K562 (cell line): ENCODE data around the gene GRIK1. TPM values are rescaled to one million over a fixed set of nuclear protein-coding genes. Genes with fewer than 3 reads are reported as not detected.

Source experiments
- BACH1 ChIP-seq: fragments of 200-800 bp; sonication (Bioruptor generic); IDR thresholded peaks from 2 replicates; pipeline ENCODE4 v1.6.1; 2016; ENCODE audit warnings: missing genetic modification characterization, missing compliant biosample characterization
- CCNT2 ChIP-seq: IDR thresholded peaks from 2 replicates; pipeline ENCODE4 v1.6.1; 2011; ENCODE audit warnings: borderline replicate concordance, low read depth, mild to moderate bottlenecking, moderate library complexity, mixed read lengths, low read length; ENCODE audit not compliant: insufficient read length; ENCODE audit errors: extremely low read depth
- CSDE1 ChIP-seq, 2 experiments: fragments of 450-650 bp; IDR thresholded peaks; 2 replicates each; pipeline ENCODE4 v1.6.1; 2016; ENCODE audit warnings: mild to moderate bottlenecking in 1 of 2
- CTBP1 ChIP-seq: fragments of 450-650 bp; IDR thresholded peaks from 2 replicates; pipeline ENCODE4 v1.6.1; 2016; ENCODE audit warnings: borderline replicate concordance
- CXXC5 ChIP-seq: fragments of 250-450 bp; sonication (Bioruptor Pico); IDR thresholded peaks from 2 replicates; pipeline ENCODE4 v1.8.0; 2022; ENCODE audit warnings: inconsistent platforms, mild to moderate bottlenecking, moderate library complexity
- HOXB6 ChIP-seq: fragments of 250-450 bp; sonication (Bioruptor Pico); IDR thresholded peaks from 2 replicates; pipeline ENCODE4 v1.5.1; 2022; ENCODE audit warnings: mild to moderate bottlenecking, borderline replicate concordance
- KLF6 ChIP-seq: fragments of 250-450 bp; sonication (Bioruptor Pico); IDR thresholded peaks from 2 replicates; pipeline ENCODE4 v1.4.0; 2020; ENCODE audit warnings: mild to moderate bottlenecking, moderate library complexity, borderline replicate concordance
- LEF1 ChIP-seq: fragments of 450-650 bp; IDR thresholded peaks from 2 replicates; pipeline ENCODE4 v1.6.1; 2016; ENCODE audit warnings: mild to moderate bottlenecking
- MCM2 ChIP-seq: fragments of 450-650 bp; IDR thresholded peaks from 2 replicates; pipeline ENCODE4 v1.6.1; 2017; ENCODE audit warnings: low read depth, mild to moderate bottlenecking
- NEUROD1 ChIP-seq: fragments of 150-350 bp; IDR thresholded peaks from 2 replicates; pipeline ENCODE4 v1.6.1; 2014; ENCODE audit warnings: borderline replicate concordance, low read length, low read depth; ENCODE audit not compliant: partially characterized antibody
- NFRKB ChIP-seq: fragments of 450-650 bp; IDR thresholded peaks from 2 replicates; pipeline ENCODE4 v1.6.1; 2016; ENCODE audit warnings: low read depth
- OTX1 ChIP-seq: fragments of 450-650 bp; formaldehyde crosslinking; IDR thresholded peaks from 2 replicates; pipeline ENCODE4 v1.4.0; 2022; ENCODE audit warnings: mild to moderate bottlenecking
- PHB ChIP-seq: fragments of 250-450 bp; sonication (Bioruptor Pico); IDR thresholded peaks from 2 replicates; pipeline ENCODE4 v1.5.0; 2021
- POLR2AphosphoS2 ChIP-seq: IDR thresholded peaks from 2 replicates; pipeline ENCODE4 v1.6.1; 2012; ENCODE audit warnings: low read length, improper control_type of control experiment
- SLC30A9 ChIP-seq: fragments of 250-450 bp; sonication (Bioruptor Pico); IDR thresholded peaks from 2 replicates; pipeline ENCODE4 v1.8.0; 2022; ENCODE audit warnings: mild to moderate bottlenecking, moderate library complexity
- SMAD4 ChIP-seq: fragments of 250-450 bp; sonication (Bioruptor Pico); conservative IDR thresholded peaks from 2 replicates; pipeline ENCODE4 v1.8.0; 2021; ENCODE audit warnings: inconsistent platforms, mild to moderate bottlenecking, moderate library complexity
- SMC3 ChIP-seq: conservative IDR thresholded peaks from 2 replicates; pipeline ENCODE4 v1.6.1; 2011; ENCODE audit warnings: low read depth, low read length, improper control_type of control experiment; ENCODE audit not compliant: insufficient read depth
- SOX6 ChIP-seq: fragments of 450-650 bp; IDR thresholded peaks from 2 replicates; pipeline ENCODE4 v1.6.1; 2014; ENCODE audit warnings: mild to moderate bottlenecking
- XRCC3 ChIP-seq: fragments of 450-650 bp; IDR thresholded peaks from 2 replicates; pipeline ENCODE4 v1.6.1; 2017; ENCODE audit warnings: mild to moderate bottlenecking, moderate library complexity
- ZKSCAN1 ChIP-seq: fragments of 150-350 bp; IDR thresholded peaks from 2 replicates; pipeline ENCODE4 v1.6.1; 2016; ENCODE audit warnings: low read depth, low read length
- ZNF197 ChIP-seq: fragments of 200-800 bp; sonication (Bioruptor generic); IDR thresholded peaks from 2 replicates; pipeline ENCODE4 v1.6.1; 2016; ENCODE audit warnings: low read depth, missing genetic modification characterization, missing compliant biosample characterization
- ZNF766 ChIP-seq: fragments of 200-800 bp; sonication (Bioruptor generic); conservative IDR thresholded peaks from 2 replicates; pipeline ENCODE4 v1.6.1; 2016; ENCODE audit warnings: missing genetic modification characterization, missing compliant biosample characterization
- ZZZ3 ChIP-seq: fragments of 450-650 bp; IDR thresholded peaks from 2 replicates; pipeline ENCODE4 v1.6.1; 2016; ENCODE audit warnings: antibody characterized with exemption, mild to moderate bottlenecking, moderate library complexity
- polyA plus RNA-seq, 8 experiments: library from polyadenylated mRNA; depleted of rRNA in 4 of 8; stranded (reverse) in 5 of 8; unstranded in 3 of 8; fragments of >200 nt; fragmentation: Nextera tagmentation in 2 of 8; fragmentation: Illumina TruSeq in 1 of 8; extraction: Ambion mirVana in 2 of 8; extraction: Trizol in 1 of 8; gene quantifications; 2 replicates each; pipeline versions ENCODE4 v1.2.1 to v1.2.3, GENCODE V29; 2011 to 2014; ENCODE audit warnings: inconsistent platforms in 1 of 8, missing spikeins in 1 of 8
- total RNA-seq, 7 experiments: library from RNA; depleted of rRNA in 6 of 7; stranded (reverse); fragments of >200 nt in 6 of 7; fragmentation: Illumina TruSeq in 2 of 7; extraction: Trizol in 2 of 7; gene quantifications; 2 replicates each; pipeline versions ENCODE4 v1.2.1 to v1.2.3, GENCODE V29; 2011 to 2021; ENCODE audit warnings: low replicate concordance in 1 of 7
- TF ChIP-seq, protein P1 (sequence below): fragments of 450-650 bp; formaldehyde crosslinking; conservative IDR thresholded peaks from 2 replicates; pipeline ENCODE4 v1.4.0; 2022; ENCODE audit warnings: mild to moderate bottlenecking, missing genetic modification characterization
- TF ChIP-seq, protein P2 (sequence below), 2 experiments: IDR thresholded peaks in 1 of 2; conservative IDR thresholded peaks in 1 of 2; 2 replicates each; pipeline ENCODE4 v1.6.1; 2016; ENCODE audit warnings: low read depth in 2 of 2, mild to moderate bottlenecking in 1 of 2, missing compliant biosample characterization in 1 of 2, missing genetic modification characterization in 1 of 2, moderate library complexity in 1 of 2

The GRIK1 gene
- total and polyA plus RNA-seq, 9 of the 15 experiments (the other 6 are each of a cell fraction or from before 2014, with no cell fraction given): 0.17 to 2.8 (median 0.53) TPM

DNA sequence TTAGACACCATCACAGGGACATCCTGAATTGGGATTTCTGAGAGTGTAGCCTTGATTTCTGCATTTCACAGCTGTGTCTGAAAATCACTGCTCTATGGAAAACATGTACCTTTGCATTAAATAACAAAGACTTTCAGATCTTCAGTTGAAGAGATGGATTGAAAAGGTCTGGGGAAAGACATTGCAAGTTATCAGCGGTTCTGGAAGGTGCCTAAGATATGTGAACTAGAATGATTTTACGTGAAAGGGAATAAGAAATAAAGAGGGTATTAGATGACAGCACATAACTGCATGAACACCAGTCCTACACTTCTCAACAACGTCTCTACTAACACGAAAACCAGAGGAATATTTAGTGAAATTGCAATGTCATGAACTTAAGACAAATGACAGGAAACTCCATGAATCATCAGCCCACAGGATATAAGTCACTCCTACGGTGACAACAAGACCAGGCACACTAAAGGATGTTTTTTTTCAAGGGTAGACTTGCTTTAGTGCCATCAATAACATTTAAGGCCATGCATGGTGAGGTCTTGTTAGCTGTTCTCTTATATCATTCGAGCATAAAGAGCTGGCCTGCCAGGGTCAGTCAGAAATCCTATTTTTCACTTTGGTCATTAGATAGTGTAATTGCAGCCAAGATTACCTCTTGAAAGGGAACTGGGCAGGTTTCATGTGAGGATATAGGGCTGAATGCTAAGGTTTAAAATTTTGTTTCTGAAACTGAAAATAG is 283.1 kb downstream of the GRIK1 start (continued):
- TF ChIP-seq CSDE1 (IDR thresholded peaks at IDR 0.05) (no peak), CTBP1 (peak; percentile 67; the same call in 1 of the 2 replicates), LEF1 (peak; percentile 99), NEUROD1 (peak; percentile 87), BACH1 (peak; percentile 95), SLC30A9 (CRISPR knock-in tag) (no peak), SOX6 (peak; percentile 86), KLF6 (peak; percentile 35; the same call in 1 of the 2 replicates), ZNF197 (peak; percentile 46; the same call in 1 of the 2 replicates), CXXC5 (CRISPR knock-in tag) (peak; percentile 87), ZKSCAN1 (peak; percentile 83; the same call in 1 of the 2 replicates), HOXB6 (0 out of 2 replicates have a peak, but pooled peaks have one; percentile 39), SMAD4 (CRISPR knock-in tag) (peak; percentile 83), SMC3 (no peak), ZNF766 (CRISPR knock-in tag) (peak; percentile 85), CCNT2 (peak; percentile 64), OTX1 (CRISPR knock-in tag) (peak; percentile 87), XRCC3 (no peak), ZZZ3 (no peak), POLR2AphosphoS2 (no peak), PHB (CRISPR knock-in tag) (no peak), MCM2 (no peak), NFRKB (peak; percentile 95; the same call in 1 of the 2 replicates)
- TF ChIP-seq, protein P1, sequence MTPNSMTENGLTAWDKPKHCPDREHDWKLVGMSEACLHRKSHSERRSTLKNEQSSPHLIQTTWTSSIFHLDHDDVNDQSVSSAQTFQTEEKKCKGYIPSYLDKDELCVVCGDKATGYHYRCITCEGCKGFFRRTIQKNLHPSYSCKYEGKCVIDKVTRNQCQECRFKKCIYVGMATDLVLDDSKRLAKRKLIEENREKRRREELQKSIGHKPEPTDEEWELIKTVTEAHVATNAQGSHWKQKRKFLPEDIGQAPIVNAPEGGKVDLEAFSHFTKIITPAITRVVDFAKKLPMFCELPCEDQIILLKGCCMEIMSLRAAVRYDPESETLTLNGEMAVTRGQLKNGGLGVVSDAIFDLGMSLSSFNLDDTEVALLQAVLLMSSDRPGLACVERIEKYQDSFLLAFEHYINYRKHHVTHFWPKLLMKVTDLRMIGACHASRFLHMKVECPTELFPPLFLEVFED (CRISPR knock-in tag): 0 out of 2 replicates have a peak, but pooled peaks have one; percentile 30
- TF ChIP-seq, protein P2, sequence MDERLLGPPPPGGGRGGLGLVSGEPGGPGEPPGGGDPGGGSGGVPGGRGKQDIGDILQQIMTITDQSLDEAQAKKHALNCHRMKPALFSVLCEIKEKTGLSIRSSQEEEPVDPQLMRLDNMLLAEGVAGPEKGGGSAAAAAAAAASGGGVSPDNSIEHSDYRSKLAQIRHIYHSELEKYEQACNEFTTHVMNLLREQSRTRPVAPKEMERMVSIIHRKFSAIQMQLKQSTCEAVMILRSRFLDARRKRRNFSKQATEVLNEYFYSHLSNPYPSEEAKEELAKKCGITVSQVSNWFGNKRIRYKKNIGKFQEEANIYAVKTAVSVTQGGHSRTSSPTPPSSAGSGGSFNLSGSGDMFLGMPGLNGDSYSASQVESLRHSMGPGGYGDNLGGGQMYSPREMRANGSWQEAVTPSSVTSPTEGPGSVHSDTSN (CRISPR knock-in tag; IDR thresholded peaks at IDR 0.05; ENCODE audit: low read depth): no peak
- TF ChIP-seq, protein P2 (tag; conservative IDR thresholded peaks at IDR 0.05; ENCODE audit: low read depth): peak; percentile 100
